ENCODE data around the gene YBX2.

- TF ChIP-seq POLR2A (IDR thresholded peaks at IDR 0.05), result no peak
- TF ChIP-seq, protein P1, sequence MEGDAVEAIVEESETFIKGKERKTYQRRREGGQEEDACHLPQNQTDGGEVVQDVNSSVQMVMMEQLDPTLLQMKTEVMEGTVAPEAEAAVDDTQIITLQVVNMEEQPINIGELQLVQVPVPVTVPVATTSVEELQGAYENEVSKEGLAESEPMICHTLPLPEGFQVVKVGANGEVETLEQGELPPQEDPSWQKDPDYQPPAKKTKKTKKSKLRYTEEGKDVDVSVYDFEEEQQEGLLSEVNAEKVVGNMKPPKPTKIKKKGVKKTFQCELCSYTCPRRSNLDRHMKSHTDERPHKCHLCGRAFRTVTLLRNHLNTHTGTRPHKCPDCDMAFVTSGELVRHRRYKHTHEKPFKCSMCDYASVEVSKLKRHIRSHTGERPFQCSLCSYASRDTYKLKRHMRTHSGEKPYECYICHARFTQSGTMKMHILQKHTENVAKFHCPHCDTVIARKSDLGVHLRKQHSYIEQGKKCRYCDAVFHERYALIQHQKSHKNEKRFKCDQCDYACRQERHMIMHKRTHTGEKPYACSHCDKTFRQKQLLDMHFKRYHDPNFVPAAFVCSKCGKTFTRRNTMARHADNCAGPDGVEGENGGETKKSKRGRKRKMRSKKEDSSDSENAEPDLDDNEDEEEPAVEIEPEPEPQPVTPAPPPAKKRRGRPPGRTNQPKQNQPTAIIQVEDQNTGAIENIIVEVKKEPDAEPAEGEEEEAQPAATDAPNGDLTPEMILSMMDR (IDR thresholded peaks at IDR 0.05), result no peak
Observed at GRCh38 chr17:7246779-7247178, 47.7 kb downstream of the YBX2 start.

All from thyroid gland (tissue), 4 donors.